CD4-positive, alpha-beta T cell treated with Interleukin-2 at 100 ng/mL for 4 hours (primary cell): ENCODE results near the gene CLIP1.
"Not testable (repeated sequence)": the region's sequence is repeated elsewhere in the genome, so short reads cannot be mapped to it uniquely, and the experiment has no call there.

ENCODE experiments used
- DNase-seq: peaks from one replicate; pipeline ENCODE4 v3.0.0-alpha.2; 2020; ENCODE audit warnings: low spot score

Gene CLIP1

DNA sequence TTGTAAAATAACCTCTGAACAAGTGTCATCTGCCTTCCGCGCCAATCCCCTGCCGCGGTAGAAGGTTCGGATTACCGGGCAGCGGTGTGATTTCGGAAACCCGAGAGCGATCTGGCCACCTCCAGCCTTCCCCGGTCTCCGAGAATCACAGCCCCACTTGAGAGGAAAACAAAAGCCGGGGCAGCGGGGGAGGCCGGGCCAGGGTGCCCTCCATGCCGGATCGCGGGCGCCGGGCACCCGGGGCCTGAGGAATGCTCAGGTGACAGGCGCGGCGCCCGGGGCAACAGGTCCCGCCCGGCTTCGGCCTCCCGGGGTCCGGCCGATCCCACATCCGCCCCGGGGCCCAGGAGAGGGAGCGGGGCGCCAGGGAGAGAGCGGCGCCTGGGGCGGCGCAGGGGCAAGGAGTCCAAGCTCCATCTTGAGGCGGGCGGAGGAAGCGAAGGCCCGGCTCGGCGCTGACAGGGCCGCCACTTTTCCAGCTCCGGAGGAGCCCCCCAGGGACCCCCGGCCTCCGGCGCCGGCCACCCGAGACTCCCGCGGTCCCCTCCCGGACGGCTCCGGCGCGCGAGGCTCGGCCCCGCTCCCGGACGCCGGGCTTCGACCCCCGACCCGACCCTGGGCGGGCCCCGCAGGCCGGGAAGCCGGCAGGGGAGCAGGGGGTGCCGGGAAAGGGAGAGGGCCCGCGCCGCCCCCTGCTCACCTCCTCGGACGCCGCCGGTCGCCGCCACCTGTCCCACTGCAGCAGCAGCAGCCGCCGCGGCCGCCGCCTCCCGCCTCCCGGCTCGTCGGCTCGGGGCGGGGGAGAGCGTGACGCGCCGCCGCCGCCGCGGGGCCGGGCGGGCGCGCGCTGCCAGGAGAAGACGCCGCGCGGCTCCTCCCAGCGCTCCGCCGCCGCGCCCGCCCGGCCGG is at the start of gene CLIP1:
TSS of gene CLIP1 (minus strand) at position 849 of the 909 bp plus-strand sequence. CDS start 42,217 bp downstream, outside the sequence.
- peak; percentile 58 for DNase-seq

DNA sequence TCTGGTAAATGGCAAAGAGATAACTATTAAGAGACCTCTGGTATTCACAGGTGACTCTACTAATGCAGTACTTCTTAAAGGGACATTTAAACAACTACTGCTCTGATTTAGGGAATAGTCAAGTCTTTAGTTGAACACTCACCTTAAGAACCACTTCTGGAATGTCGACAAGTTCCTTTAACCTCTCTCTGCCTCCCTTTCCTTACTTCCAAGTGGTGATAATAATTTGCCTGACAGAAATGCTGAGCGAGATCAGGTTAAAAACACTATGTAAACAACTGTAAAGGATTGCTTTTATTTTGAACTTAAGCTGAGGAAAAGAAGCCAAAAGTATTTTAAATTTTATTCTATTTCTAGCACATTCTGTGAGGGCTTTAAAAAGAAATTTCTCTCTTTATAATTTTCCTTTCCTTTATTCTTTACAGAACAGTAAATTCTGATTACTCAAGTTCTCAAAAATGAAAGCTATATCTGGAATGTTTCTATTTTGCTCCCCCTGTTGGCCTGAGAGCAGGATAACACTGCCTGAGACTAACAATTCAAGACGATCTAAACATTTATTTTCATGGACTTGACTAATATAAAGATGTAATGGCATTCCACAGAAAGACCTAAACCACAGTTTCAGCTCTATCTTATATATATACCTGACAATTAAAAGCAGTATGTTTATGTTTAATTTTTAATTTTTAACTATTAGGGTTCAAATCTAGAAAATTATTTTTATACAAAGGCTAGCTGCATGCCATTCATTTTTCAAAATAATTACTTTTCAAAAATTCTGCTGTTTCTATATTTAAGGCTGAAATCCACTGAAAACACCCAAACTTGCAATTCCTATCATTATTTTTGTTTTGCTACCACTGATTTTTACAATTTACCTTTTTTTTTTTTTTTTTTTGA is 49.1 kb upstream of the CLIP1 start:
- peak; percentile 75 for DNase-seq

DNA sequence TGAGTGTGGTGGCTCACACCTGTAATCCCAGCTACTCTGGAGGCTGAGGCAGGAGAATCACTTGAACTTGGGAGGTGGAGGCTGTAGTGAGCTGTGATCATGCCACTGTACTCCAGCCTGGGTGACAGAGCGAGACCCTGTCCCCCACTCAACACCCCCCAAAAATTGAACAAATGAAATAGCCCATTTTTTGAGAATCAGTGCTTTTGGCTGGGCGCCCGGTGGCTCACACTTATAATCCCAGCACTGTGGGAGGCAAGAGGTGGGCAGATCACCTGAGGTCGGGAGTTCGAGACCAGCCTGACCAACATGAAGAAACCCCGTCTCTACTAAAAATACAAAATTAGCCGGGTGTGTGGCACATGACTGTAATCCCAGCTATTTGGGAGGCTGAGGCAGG is 48.1 kb upstream of the CLIP1 start:
- not testable (repeated sequence) for DNase-seq

DNA sequence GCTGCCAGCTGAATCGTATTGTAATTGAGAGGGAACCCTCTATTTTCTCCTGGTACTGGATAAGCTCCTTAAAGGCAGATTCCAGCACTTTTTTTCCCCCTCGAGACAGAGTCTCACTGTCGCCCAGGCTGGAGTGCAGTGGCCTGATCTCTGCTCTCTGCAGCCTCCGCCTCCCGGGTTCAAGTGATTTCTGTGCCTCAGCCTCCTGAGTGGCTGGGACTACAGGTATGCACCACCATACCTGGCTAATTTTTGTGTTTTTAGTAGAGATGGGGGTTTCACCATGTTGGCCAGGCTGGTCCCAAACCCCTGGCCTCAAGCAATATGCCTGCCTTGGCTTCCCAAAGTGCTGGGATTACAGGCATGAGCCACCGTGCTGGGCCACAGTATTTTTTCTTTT is 47.4 kb upstream of the CLIP1 start:
- not testable (repeated sequence) for DNase-seq

DNA sequence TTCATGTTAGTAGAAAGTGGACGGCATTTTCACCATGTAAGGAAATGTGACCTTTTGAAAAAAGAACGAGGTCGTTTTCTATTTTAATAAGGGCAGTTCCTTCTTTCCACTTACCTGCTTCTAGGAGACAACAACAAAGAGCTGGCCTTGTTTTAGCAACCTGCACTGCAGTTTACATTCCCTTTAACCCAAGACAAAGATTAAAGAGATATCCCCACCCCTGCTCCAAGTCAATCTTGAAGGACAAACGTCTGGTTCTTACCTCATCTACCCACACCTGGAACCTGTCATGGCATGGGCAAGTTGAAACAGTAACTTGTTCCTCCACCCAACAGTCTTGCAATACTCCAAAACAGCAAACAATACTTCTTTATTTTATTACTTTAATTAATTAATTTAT is 45.5 kb upstream of the CLIP1 start:
- DNase-seq, result no peak

DNA sequence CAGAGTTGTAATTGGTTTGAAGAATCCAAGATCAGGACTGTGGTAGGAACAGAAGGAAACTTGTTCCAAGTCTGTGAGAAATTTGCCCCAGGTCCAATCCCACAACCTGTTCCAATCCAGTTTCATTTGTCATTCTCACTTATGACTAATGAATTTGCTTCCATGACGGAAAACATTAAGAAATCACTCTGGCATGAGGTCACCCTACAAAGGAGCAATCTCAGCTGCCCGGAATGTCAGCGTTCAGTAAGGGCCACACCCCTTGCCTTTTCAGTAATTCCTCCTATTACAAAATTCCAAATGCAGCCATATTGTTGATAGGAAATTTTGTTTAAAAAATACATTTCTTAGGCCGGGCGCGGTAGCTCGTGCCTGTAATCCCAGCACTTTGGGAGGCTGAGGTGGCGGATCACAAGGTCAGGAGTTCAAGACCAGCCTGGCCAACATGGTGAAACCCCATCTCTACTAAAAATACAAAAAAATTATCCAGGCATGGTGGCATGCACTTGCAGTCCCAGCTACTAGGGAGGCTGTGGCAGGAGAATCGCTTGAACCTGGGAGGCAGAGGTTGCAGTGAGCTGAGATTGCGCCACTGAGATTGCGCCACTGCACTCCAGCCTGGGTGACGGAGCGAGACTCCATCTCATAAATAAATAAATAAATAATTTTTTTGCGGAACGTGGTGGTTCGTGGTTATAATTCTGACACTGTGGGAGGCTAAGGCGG is 42.0 kb upstream of the CLIP1 start:
- not testable (repeated sequence) for DNase-seq

DNA sequence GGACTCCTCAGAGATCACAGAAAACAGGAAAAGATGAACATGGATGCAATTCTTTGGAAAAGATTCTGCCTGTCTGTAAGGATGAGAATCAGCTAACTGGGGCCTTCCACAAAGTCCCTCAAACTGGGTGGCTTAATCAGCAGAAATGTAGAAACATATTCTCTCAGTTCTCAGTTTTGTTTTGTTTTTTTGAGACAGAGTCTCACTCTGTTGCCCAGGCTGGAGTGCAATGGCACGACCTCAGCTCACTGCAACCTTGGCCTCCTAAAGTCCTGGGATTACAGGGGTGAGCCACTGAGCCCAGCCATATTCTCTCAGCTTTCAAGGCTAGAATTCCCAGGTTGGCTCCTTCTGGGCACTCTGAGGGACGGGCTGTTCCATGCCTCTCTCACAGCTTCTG is 38.2 kb upstream of the CLIP1 start:
- DNase-seq, result no peak

DNA sequence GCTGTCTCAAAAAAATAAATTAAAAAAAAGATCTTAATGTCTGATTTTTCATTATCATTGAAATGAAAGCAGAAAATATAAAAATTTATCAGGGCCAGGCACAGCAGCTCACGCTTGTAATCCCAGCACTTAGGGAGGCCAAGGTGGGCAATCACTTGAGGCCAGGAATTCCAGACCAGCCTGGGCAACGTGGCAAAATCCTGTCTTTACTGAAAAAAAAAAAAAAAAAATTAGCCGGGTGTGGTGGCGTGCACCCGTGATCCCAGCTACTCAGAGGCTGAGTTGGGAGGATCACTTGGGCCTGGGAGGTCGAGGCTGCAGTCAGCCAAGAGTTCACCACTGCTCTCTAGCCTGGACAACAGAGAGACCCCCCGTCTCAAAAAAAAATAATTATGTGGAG is 37.6 kb upstream of the CLIP1 start:
- DNase-seq, result no peak

DNA sequence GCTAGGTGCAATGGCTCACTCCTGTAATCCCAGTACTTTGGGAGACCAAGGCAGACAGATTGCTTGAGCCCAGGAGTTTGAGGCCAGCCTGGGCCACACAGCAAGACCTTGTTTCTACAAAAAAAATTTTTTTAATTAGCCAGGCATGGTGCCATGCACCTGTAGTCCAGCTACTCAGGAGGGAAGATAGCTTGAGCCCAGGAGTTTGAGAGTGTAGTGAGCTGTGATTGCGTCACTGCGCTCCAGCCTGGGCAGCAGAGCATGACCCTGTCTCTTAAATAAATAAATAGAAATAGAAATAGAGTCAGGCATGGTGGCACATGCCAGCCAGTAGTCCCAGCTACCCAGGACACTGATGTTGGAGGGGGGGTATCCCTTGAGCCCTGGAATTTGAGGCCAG is 36.7 kb upstream of the CLIP1 start:
- no peak for DNase-seq

DNA sequence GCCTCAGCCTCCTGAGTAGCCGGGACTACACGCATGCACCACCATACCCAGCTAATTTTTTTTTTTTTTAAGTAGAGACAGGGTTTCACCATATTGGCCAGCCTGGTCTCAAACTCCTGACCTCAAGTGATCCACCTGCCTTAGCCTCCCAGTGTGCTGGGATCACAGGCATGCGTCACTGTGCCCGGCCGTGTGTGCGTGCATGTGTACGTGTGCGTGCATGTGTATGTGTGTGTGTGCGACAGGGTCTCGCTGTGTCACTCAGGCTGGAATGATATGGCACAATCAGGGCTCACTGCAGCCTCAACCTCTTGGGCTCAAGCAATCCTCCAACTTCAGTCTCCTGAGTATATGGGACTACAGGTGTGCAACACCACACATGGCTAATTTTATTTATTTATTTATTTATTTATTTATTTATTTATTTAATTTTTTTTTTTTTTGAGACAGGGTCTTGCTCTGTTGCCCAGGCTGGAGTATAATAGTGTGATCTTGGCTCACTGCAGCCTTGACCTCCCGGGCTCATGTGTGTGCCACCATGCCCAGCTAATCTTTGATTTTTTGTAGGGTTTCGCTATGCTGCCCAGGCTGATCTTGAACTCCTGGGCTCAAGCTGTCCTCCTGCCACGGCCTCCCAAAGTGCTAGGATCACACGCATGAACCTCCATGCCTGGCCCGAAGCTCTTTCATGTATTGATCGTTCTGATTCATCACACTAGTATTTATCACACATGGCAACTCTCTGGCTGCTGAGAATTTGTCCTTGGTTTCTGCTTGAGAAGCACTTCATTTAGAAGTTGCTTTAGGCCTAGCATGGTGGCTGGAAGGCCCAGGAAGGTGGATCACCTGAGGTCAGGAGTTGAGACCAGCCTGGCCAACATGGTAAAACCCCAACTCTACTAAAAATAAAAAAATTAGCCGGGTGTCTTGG is 35.9 kb upstream of the CLIP1 start:
- DNase-seq, result no peak

DNA sequence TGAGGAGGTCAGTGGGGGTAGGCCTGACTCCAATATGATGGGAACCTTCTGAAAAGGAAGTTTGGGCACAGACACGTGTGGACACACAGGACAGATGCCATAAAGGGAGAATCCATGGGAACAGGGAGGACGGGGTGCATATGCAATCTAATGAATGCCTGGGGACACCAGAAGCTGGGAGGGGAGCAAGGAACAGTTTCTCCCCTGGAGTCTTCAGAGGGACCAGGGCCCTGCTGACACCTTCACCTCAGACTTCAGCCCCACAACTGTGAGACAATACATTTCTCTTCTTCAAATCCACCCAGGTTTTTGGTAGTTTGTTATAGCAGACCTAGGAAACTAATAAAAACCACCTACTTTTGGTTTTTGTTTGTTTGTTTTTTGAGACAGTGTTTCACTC is 35.2 kb upstream of the CLIP1 start:
- DNase-seq, result no peak

DNA sequence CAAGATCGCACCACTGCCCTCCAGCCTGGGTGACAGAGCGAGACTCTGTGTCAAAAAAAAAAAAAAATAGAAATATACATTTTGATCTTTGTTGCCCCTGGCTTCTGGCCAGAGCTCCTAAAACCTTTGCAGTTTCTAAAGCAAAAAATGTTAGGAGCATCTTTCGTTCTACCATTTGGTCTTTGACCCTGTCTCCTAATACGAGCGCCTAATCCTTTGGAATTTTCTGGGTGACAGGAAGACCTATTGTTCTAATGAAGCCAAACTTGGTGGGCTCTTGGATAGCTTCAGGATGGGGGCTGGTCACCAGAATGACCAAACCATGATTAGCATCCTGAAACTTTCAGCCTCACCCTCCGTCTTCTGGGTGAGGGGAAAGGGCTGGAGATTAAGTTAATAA is 32.3 kb upstream of the CLIP1 start:
- DNase-seq, result no peak

DNA sequence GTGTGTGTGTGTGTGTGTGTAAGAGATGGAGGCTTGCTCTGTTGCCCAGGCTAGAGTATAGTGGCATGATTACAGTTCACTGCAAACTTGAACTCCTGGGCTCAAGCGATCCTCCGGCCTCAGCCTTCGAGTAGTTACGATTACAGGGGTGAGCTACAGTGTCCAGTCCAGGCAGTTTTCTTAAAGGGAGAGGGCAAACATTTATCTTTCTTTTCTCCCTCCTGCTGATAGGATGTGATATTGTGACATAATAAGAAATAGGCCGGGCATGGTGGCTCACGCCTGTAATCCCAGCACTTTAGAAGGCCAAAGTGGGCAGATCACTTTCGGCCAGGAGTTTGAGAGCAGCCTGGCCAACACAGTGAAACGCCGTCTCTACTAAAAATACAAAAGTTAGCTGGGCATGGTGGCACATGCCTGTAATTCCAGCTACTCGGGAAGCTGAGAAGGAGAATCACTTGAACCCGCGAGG is 31.8 kb upstream of the CLIP1 start:
- DNase-seq, result no peak

DNA sequence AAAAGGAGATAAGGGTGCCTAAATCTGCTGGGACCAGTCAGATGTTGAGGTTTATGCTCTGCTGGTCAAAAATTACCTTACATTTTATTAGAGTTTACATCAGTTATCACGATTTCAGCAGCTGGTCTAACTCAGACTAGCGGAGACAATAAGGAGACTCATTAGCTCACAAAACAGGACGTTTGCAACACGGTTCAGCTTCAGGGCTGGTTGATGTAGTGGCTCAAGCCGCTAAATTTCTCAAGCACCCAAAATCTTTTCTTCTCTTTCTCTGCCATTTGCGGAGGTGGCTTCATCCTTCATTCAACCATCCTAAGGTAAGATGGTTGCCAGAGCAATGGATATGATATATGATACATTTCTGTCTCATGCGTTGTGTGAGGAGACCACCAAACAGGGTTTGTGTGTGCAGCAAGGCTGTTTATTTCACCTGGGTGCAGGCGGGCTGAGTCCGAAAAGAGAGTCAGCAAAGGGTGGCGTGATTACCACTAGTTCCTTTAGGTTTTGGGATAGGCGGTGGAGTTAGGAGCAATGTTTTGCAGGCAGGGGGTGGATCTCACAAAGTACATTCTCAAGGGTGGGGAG is 30.3 kb upstream of the CLIP1 start:
- DNase-seq, result no peak

DNA sequence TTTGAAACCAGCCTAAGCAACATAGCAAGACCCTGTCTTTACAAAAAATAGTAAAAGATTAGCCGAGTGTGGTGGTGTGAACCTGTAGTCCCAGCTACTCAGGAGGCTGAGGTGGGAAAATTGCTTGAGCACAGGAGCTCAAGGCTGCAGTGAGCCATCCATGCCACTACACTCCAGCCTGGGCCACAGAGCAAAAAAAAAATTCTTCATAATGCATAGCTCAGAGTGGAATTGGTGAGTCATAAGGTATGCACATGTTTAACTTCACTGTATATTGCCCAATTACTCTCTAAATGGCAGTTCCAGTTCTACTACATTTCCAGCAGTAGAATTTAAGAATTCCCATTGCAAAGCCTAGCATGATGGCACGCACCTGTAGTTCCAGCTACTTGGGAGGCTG is 26.8 kb upstream of the CLIP1 start:
- no peak for DNase-seq

DNA sequence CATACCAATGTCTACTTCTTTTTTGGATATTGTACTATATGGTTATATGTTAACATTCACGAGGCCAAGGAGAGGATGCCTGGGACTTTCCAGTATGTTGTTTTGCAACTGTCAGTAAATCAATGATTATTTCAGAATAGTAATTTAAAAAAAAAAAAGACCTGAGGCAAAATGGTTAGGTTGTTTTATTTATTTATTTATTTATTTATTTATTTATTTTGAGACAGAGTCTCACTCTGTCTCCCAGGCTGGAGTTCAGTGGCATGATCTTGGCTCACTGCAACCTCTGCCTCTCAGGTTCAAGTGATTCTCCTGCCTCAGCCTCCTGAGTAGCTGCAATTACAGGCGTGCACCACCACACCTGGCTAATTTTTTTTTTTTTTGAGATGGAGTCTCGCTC is 25.4 kb upstream of the CLIP1 start:
- DNase-seq, result not testable (repeated sequence)

DNA sequence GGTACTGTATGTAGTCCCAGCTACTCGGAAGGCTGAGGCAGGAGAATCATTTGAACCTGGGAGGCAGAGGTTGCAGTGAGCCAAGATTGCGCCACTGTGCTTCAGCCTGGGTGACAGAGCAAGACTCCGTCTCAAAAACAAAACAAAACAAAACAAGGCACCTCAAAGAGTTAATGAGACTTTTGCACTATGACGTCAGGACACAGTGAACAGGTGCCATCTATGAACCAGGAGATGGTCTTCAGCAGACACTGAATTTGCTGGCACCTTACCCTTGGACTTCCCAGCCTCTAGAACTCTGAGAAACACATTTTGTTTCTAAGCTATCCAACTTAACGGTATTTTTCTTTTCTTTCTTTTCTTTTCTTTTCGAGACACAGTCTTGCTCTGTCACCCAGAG is 23.9 kb upstream of the CLIP1 start:
- not testable (repeated sequence) for DNase-seq

DNA sequence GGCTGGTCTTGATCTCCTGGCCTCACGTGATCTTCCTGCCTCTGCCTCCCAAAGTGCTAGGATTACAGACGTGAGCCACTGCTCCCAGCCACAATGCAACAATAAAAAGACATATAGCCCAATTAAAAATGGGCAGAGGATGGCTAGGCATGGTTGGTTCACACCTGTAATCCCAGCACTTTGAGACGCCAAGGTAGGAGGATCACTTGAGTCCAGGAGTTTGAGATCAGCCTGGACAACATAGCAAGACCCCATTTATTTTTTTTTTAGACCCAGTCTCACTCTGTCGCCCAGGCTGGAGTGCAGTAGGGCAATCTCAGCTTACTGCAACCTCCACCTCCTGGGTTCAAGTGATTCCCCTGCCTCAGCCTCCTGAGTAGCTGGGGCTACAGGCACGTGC is 21.6 kb upstream of the CLIP1 start:
- DNase-seq, result not testable (repeated sequence)

DNA sequence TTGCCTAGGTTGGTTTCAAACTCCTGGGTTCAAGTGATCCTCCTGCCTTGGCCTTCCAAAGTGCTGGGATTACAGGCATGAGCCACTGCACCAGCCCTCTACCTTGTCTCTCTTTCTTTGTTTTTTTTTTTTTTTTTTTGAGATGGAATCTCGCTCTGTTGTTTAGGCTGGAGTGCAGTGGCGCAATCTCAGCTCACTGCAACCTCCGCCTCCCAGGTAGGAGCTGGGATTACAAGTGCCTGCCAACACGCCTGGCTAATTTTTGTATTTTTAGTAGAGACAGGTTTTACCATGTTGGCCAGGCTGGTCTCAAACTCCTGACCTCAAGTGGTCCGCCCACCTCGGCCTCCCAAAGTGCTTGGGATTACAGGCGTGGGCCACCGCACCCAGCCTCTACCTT is 16.4 kb upstream of the CLIP1 start:
- not testable (repeated sequence) for DNase-seq

DNA sequence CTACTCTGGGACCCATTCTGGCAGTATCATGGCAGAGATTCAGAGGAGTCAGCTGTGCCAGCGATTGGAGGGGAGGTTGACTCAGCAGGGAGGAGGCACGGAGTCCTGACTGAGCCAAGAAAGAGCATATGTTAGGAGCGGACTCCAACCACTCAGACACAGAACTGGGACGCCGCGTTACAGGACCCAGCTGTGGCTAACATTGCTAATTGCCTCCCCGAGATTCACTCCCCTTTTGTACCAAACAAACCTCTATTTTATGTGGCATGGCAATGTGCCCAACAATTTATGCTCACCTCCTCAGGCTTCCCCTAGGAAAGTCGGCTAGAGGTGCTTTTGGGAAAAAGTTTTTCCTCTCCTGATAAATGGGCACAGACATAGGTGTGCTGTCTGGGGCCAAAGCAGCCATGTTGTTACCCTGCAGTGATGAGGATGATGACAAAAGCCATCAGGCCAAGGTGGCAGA is 15.2 kb upstream of the CLIP1 start:
- DNase-seq, result no peak
